Parathyroid adenoma (tissue), 2 donors: ENCODE results near the gene RNF26.
A peak's percentile ranks its signal among the peaks of the same experiment; 100 is the strongest.

Experiments
- H2AFZ ChIP-seq: fragments of 300-600 bp; sonication (generic); one replicate; pipeline ENCODE4 v1.7.0; 2017; ENCODE audit warnings: antibody characterized with exemption, mild to moderate bottlenecking
- H3K27ac ChIP-seq: fragments of 300-600 bp; sonication (generic); one replicate; pipeline ENCODE4 v1.7.0; 2017
- H3K27me3 ChIP-seq: fragments of 300-600 bp; sonication (generic); one replicate; pipeline ENCODE4 v1.7.0; 2017; ENCODE audit warnings: low read length; ENCODE audit not compliant: control insufficient read depth, insufficient read depth
- H3K36me3 ChIP-seq: fragments of 300-600 bp; sonication (generic); one replicate; pipeline ENCODE4 v1.7.0; 2017; ENCODE audit warnings: low read length; ENCODE audit not compliant: control insufficient read depth, insufficient read depth
- H3K4me1 ChIP-seq: fragments of 300-600 bp; sonication (generic); one replicate; pipeline ENCODE4 v1.7.0; 2017; ENCODE audit warnings: control low read depth
- H3K4me2 ChIP-seq: fragments of 300-600 bp; sonication (generic); one replicate; pipeline ENCODE4 v1.7.0; 2017; ENCODE audit warnings: low read length
- H3K4me3 ChIP-seq: fragments of 300-600 bp; sonication (generic); one replicate; pipeline ENCODE4 v1.7.0; 2017; ENCODE audit warnings: low read depth, low read length
- H3K79me2 ChIP-seq: fragments of 300-600 bp; sonication (generic); one replicate; pipeline ENCODE4 v1.7.0; 2017; ENCODE audit warnings: control low read depth
- H3K9ac ChIP-seq: fragments of 300-600 bp; sonication (generic); one replicate; pipeline ENCODE4 v1.7.0; 2017; ENCODE audit warnings: mild to moderate bottlenecking
- H3K9me3 ChIP-seq: fragments of 300-600 bp; sonication (generic); one replicate; pipeline ENCODE4 v1.7.0; 2017; ENCODE audit warnings: low read length; ENCODE audit not compliant: control insufficient read depth
- CTCF ChIP-seq: fragments of 300-600 bp; sonication (generic); IDR thresholded peaks from one replicate; pipeline ENCODE4 v1.7.0; 2017; ENCODE audit warnings: antibody characterized with exemption, mild to moderate bottlenecking
- donor health status: primary hyperparathyroidism.

RNF26 gene

GRCh38 chr11:119352857-119353260 lies 18.5 kb downstream of the RNF26 start:
- no peaks in the 10 kb centered on the region for H3K9me3 ChIP-seq
- H3K4me2 ChIP-seq: no peak overlapping the region

GRCh38 chr11:119355091-119355843 lies 20.9 kb downstream of the RNF26 start:
- Histone ChIP-seq H3K9ac (no peak overlapping the region), H3K4me2 (no peak overlapping the region), H3K79me2 (no peaks in the 10 kb centered on the region), H3K27me3 (no peaks in the 10 kb centered on the region), H3K36me3 (no peaks in the 10 kb centered on the region), H2AFZ (no peak overlapping the region), H3K9me3 (no peaks in the 10 kb centered on the region), H3K4me3 (no peak overlapping the region), H3K4me1 (no peaks in the 10 kb centered on the region), H3K27ac (no peak overlapping the region)
- no peak for TF ChIP-seq CTCF

More at GRCh38 chr11:119352857-119353260, 18.5 kb downstream of the RNF26 start:
- Histone ChIP-seq H3K4me1 (no peaks in the 10 kb centered on the region), H3K79me2 (no peaks in the 10 kb centered on the region), H3K9ac (no peak overlapping the region), H3K36me3 (no peaks in the 10 kb centered on the region), H3K27me3 (no peaks in the 10 kb centered on the region), H3K27ac (no peak overlapping the region), H3K4me3 (no peak overlapping the region), H2AFZ (peak overlapping the region; percentile 33)
- TF ChIP-seq CTCF: no peak

GRCh38 chr11:119356349-119357031 lies 22.2 kb downstream of the RNF26 start:
- no peak overlapping the region for H3K9ac ChIP-seq
- no peaks in the 10 kb centered on the region for H3K79me2 ChIP-seq
- H3K27me3 ChIP-seq: no peaks in the 10 kb centered on the region
- no peaks in the 10 kb centered on the region for H3K36me3 ChIP-seq
- H3K4me2 ChIP-seq: peak overlapping the region; percentile 51
- H3K9me3 ChIP-seq: no peaks in the 10 kb centered on the region
- peak overlapping the region; percentile 33 for H3K4me3 ChIP-seq
- no peak overlapping the region for H3K27ac ChIP-seq
- peak overlapping the region; percentile 58 for H2AFZ ChIP-seq
- peak; percentile 13 for TF ChIP-seq CTCF
- no peaks in the 10 kb centered on the region for H3K4me1 ChIP-seq

DNA sequence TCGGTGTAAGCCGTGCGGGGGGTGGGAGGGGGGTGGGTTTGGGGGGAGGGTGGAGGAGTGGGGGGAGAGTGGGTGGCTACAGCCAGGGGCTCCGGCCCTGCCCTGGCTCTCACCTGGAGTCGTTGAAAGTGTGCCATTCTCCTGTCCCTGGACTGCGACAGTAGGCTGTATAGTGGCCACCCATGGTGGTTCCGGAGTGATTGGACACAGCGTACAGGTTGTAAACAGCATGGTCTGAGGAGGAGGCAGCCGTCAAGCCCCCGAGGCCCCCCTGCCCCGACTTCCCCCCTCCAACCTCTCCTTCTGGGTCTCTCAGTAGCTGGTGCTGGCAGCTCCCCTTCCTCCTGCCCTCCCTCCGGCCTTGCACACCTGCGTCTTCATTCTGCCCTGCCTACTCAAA lies 22.7 kb downstream of the RNF26 start:
- TF ChIP-seq CTCF: no peak
- Histone ChIP-seq H3K9ac (no peak overlapping the region), H3K9me3 (no peaks in the 10 kb centered on the region), H3K4me1 (peaks cover 6% of the 10 kb centered on the region), H3K27me3 (no peaks in the 10 kb centered on the region), H3K36me3 (no peaks in the 10 kb centered on the region), H2AFZ (no peak overlapping the region), H3K4me2 (no peak overlapping the region), H3K27ac (no peak overlapping the region), H3K79me2 (no peaks in the 10 kb centered on the region), H3K4me3 (no peak overlapping the region)
